ENCODE measurements around the gene SERTAD4.

GRCh38 chr1:210263963-210264362 lies 31.4 kb downstream of the SERTAD4 start:
- TF ChIP-seq EZH2phosphoT487 (IDR thresholded peaks at IDR 0.05; ENCODE audit: low read depth) (no peak), CTCF (IDR thresholded peaks at IDR 0.05; ENCODE audit: low read depth, low read length) (no peak)
